C4-2B (cell line): ENCODE results near the gene ARL17B.

ENCODE experiments used
- ZFX ChIP-seq: fragments of 450-650 bp; IDR thresholded peaks from 2 replicates; pipeline ENCODE4 v1.6.1; 2017
- TF ChIP-seq, protein P1 (sequence below): fragments of 450-650 bp; conservative IDR thresholded peaks from 2 replicates; pipeline ENCODE4 v1.5.1; 2017; ENCODE audit warnings: mild to moderate bottlenecking

GRCh38 chr17:46270032-46270431, 91.5 kb downstream of the ARL17B start:
- TF ChIP-seq, protein P1, sequence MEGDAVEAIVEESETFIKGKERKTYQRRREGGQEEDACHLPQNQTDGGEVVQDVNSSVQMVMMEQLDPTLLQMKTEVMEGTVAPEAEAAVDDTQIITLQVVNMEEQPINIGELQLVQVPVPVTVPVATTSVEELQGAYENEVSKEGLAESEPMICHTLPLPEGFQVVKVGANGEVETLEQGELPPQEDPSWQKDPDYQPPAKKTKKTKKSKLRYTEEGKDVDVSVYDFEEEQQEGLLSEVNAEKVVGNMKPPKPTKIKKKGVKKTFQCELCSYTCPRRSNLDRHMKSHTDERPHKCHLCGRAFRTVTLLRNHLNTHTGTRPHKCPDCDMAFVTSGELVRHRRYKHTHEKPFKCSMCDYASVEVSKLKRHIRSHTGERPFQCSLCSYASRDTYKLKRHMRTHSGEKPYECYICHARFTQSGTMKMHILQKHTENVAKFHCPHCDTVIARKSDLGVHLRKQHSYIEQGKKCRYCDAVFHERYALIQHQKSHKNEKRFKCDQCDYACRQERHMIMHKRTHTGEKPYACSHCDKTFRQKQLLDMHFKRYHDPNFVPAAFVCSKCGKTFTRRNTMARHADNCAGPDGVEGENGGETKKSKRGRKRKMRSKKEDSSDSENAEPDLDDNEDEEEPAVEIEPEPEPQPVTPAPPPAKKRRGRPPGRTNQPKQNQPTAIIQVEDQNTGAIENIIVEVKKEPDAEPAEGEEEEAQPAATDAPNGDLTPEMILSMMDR = no peak
- TF ChIP-seq ZFX = no peak
